GM18526 (cell line): ENCODE measurements around the gene TTL.

ENCODE experiments used
- POLR2A ChIP-seq: IDR thresholded peaks from 3 replicates; pipeline ENCODE4 v1.6.1; 2011; ENCODE audit not compliant: insufficient read length; ENCODE audit errors: extremely low read depth

TTL gene

GRCh38 chr2:112534826-112535225, 52.9 kb downstream of the TTL start:
- no peak for TF ChIP-seq POLR2A

GRCh38 chr2:112539306-112539705, 57.4 kb downstream of the TTL start:
- TF ChIP-seq POLR2A = no peak

- no peak for TF ChIP-seq POLR2A
These were observed 59.0 kb downstream of the TTL start for GRCh38 chr2:112540906-112541305.

- peak; percentile 80 for TF ChIP-seq POLR2A
These were observed 59.6 kb downstream of the TTL start for GRCh38 chr2:112541315-112542122.

GRCh38 chr2:112542123-112542983, 60.4 kb downstream of the TTL start, which contains the start of gene POLR1B:
Gene POLR1B, plus strand, starts transcription at chr2:112542465. Its CDS starts 30 bp downstream, at chr2:112542495.
- peak; percentile 53 for TF ChIP-seq POLR2A

DNA sequence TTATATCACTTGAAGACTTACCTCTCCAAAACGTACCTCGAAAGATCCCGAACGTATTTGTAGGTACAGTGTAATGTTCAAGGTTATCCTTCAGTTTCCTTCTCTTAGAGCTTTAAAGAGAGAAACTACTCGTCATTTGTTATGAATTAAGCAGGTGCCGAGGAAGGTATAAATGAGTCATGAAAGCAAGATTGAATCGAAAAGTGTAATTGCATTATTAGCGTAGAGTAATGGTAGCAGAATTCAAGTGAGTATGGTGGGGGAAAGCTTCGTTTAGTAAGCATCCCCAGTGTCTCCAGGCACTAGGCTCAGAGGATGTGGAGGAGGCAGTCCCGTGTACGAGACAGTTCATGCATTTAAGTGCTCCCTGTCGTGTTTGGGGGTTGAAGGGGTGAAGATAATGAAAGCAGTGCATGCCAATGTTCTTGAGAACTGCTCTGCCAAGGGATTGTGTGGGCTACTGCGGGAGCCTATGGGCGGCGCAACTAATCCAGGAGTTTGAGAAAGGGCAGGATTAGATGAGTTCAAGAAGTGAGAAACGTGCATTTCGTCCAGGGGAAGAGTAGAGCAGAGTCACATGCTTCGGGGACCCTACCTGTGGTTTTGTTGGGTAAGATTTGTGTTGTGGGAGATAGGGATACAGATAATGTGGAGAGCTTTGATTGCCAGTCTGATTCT, 61.2 kb downstream of the TTL start:
- TF ChIP-seq POLR2A = no peak

DNA sequence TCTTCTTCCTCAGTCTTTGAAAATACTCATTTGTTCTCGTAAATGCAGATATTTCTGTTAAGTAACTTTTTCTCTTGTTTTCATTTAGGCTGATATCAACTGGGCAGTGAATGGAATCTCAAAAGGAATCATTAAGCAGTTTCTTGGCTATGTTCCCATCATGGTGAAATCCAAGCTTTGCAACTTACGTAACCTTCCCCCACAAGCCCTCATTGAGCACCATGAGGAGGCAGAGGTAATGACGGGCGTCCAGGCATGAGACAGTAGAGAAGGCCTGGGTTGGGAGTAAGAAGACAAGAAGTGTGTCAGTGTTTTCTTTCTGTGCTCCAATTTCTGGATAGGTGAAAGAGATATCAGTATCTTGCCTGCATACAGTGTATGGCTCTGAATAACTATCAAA, 65.4 kb downstream of the TTL start:
- no peak for TF ChIP-seq POLR2A

- TF ChIP-seq POLR2A = no peak
These were observed 67.0 kb downstream of the TTL start for GRCh38 chr2:112548980-112549379.

DNA sequence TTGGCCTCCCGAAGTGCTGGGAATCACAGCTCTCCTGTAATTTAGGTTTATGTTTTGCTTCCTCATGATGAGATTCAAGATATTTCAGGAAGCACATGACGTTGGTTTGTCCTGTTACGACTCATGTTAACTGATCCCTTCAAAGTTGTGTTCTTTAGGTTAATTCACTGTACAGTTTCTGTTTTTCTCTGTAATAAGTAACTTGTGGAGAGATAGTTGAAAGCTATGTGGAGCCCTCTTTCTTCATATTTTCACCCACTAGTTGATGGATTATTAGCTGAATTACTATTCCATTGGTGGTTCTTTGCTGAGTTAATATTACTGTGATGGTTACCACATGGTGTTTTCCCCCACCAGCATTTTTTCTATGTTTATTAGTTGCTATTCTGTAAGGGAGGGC, 84.1 kb downstream of the TTL start:
- no peak for TF ChIP-seq POLR2A

- TF ChIP-seq POLR2A = no peak
These were observed 90.0 kb downstream of the TTL start for GRCh38 chr2:112572005-112572404.

DNA sequence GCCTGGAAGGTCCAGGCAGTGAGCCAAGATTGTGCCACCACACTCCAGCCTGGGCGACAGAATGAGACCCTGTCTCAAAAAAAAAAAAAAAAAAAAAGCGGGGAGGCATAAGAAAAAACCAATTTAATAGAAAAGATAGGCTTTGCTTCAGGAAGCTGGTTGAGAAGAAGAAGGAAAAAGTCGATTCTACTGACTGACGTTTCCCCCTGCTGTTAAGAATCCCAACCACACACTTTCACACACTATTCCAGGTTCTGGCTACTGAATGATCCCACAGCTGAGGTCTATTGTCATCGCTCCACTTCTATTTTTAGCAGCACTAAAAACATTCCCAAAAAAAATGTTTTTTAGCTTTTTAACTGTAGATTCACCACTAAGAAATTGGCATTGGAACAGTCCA, 95.8 kb downstream of the TTL start:
- no peak for TF ChIP-seq POLR2A

DNA sequence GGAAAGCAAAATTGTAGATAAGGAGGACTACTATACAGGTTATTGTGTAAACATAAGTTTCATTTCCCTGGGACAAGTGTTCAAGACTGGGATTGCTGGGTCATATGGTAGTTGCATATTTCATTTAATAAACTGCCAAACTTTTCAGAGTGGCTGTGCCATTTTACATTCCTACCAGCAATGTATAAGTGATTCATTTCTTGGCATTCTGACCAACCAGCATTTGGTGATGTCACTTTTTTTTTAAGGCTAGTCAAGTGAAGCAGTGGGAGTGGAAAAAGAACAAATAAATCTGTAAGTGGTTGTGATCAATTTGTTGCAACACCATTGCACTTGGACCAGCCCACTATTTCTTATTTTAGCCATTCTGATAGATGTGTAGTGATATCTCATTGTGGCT, 97.3 kb downstream of the TTL start:
- TF ChIP-seq POLR2A = no peak

DNA sequence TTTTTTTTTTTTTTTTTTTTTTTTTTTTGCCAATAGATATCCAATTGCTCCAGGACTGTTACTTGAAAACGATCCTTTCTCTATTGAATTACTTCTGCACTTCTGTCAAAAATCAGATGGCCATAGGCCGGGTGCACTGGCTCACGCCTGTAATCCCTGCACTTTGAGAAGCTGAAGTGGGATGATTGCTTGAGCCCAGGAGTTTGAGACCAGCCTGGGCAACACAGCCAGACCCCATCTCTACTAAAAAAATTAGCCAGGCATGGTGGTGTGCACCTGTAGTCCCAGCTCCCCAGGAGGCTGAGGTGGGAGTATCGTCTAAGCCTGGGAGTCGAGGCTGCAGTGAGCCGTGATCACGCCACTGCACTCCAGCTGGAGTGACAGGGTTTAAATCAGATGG, 98.1 kb downstream of the TTL start:
- TF ChIP-seq POLR2A = no peak

- TF ChIP-seq POLR2A = no peak
These were observed 100.4 kb downstream of the TTL start for GRCh38 chr2:112582314-112582746.

- no peak for TF ChIP-seq POLR2A
These were observed 101.7 kb downstream of the TTL start for GRCh38 chr2:112583497-112584133.
